Heart left ventricle (tissue), 16 donors: ENCODE measurements around the gene ABHD10. TPM values are rescaled to one million over a fixed set of nuclear protein-coding genes. Genes with fewer than 3 reads are reported as not detected.

Experiments
- ATAC-seq, 4 donors: fragments of 200-7000 bp; cut with Tn5 transposase; one replicate each; pipeline ENCODE4 v1.9.1; 2020 to 2022; ENCODE audit warnings: moderate library complexity in 4 of 4, mild to moderate bottlenecking in 3 of 4, moderate number of reproducible peaks in 1 of 4
- DNase-seq, 5 donors: peaks; one replicate each; pipeline ENCODE4 v3.0.0-alpha.2; 2020
- H3K27ac ChIP-seq, 12 donors: fragments of 200-600 bp; sonication (generic) in 4 of 12; one replicate each; pipeline versions ENCODE4 v1.5.0 to v1.8.0; 2016 to 2022; ENCODE audit warnings: mild to moderate bottlenecking in 2 of 12
- H3K27me3 ChIP-seq, 9 donors: fragments of 200-600 bp; sonication (generic) in 2 of 9; one replicate each; pipeline versions ENCODE4 v1.5.1 to v1.8.0; 2016 to 2022; ENCODE audit warnings: mild to moderate bottlenecking in 3 of 9
- H3K36me3 ChIP-seq, 9 donors: fragments of 200-600 bp; sonication (generic) in 2 of 9; one replicate each; pipeline versions ENCODE4 v1.5.0 to v1.8.0; 2018 to 2022; ENCODE audit warnings: mild to moderate bottlenecking in 2 of 9
- H3K4me1 ChIP-seq, 12 donors: fragments of 200-600 bp; sonication (generic) in 4 of 12; one replicate each; pipeline versions ENCODE4 v1.5.0 to v1.8.0; 2016 to 2022; ENCODE audit warnings: mild to moderate bottlenecking in 3 of 12
- H3K4me3 ChIP-seq, 12 donors: fragments of 200-600 bp; sonication (generic) in 4 of 12; one replicate each; pipeline versions ENCODE4 v1.5.0 to v1.8.0; 2017 to 2022; ENCODE audit warnings: mild to moderate bottlenecking in 9 of 12, moderate library complexity in 4 of 12
- H3K9me3 ChIP-seq, 12 donors: fragments of 200-600 bp; sonication (generic) in 4 of 12; one replicate each; pipeline versions ENCODE4 v1.5.0 to v1.8.0; 2016 to 2022; ENCODE audit warnings: mild to moderate bottlenecking in 1 of 12
- POLR2A ChIP-seq, 2 donors: fragments of 450-650 bp; IDR thresholded peaks; one replicate each; pipeline ENCODE4 v1.6.1; 2017; ENCODE audit warnings: antibody characterized with exemption in 2 of 2, mild to moderate bottlenecking in 2 of 2, moderate library complexity in 2 of 2
- WGBS, 4 donors: extraction: QIAGEN DNeasy Blood & Tissue Kit in 2 of 4; methylation state at CpG; one replicate each; pipeline versions ENCODE4 v1.1.5 to v1.1.7; 2013 to 2018; 5-methylcytosine and 5-hydroxymethylcytosine counted together
- intact Hi-C, 10 donors: fragments of 100-400 bp; cut with DNase I; formaldehyde crosslinking; loops; one replicate each; pipeline versions ENCODE4 v1.11.1 to v1.14.2; 2022
- polyA plus RNA-seq, 2 donors: library from polyadenylated mRNA; stranded (reverse); fragments of 200-250 nt; gene quantifications; one replicate each; pipeline ENCODE4 v1.2.3, GENCODE V29; 2013
- total RNA-seq, 9 donors: library from RNA; depleted of rRNA in 2 of 9; stranded (reverse); fragments of >200 nt in 2 of 9; fragmentation: NEBNext Ultra II Directional in 3 of 9; extraction: Animal tissue kit (Norgen Biotek cat#: 25700) in 3 of 9; gene quantifications; one replicate each; pipeline versions ENCODE4 v1.1.0 to v1.2.4, GENCODE V29; 2016 to 2023
- TF ChIP-seq, protein P1 (sequence below), 12 donors: fragments of 200-600 bp; sonication (generic) in 4 of 12; IDR thresholded peaks; one replicate each; pipeline versions ENCODE4 v1.5.0 to v1.8.0; 2018 to 2022; ENCODE audit warnings: antibody characterized with exemption in 12 of 12, mild to moderate bottlenecking in 5 of 12
- donor health status: ischemic (EF 13 %, LVEDD 7.1; RV severe dilation, severe dysfunction).
- donor health status: healthy with polysubstance abuse.
- donor health status: DM: no; HTN: yes; CAD: no.
- donor health status: DM: no; HTN: no; CAD: no.
- donor health status: ischemic (EF 25% LVEDD 6.9; RV normal size, moderate dysfunction).
- donor health status: ischemic (EF 25% LVEDD 5.7; RV mildly dilated, moderate dysfunction).
- donor health status: healthy.
- donor health status: DM: yes; HTN: yes; CAD: no.
- donor health status: ischemic (EF 35%, LVEDD 5.7; RV mildly dilated, moderate dysfunction).
- donor health status: nonischemic (EF 11% LVEDD 7.7; RV severe dilation, severe dysfunction).
- donor health status: DM: yes; HTN: yes; CAD: no.
- donor health status: PGD.
- donor health status: ischemic (EF 29% LVEDD 5.4; RV normal size, mild dysfunction).
- donor health status: nonischemic (EF 23%, LVEDD 6.1; RV moderate dilation, normal function).

Gene ABHD10
- total and polyA plus RNA-seq, 11 donors: 13.5 to 50.1 (median 40.0) TPM

DNA sequence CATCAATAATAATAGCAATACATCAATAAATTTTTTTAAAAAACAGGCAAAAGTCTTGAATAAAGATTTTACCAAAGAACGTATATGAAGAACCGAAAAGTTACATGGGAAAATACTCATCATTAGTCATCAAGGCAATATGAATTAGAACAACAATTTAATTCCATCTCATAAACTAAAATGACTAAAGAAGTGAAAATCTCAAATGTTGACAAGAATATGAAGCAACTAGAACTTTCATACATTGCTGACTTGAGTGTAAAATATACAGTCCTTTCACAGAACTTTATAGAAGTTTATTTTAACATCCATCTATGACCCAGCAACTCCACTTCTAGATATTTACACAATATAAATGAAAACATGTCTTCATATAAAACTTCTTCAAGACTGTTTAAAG is 35.3 kb upstream of the ABHD10 start:
- peaks cover 0 to 100% (median 53%) of the 10 kb centered on the region in 9 donors for H3K36me3 ChIP-seq
- intact Hi-C loops: no loop called here
- no peaks in the 10 kb centered on the region for H3K9me3 ChIP-seq
- 90 to 96% (median 95%) methylated on average over 2 of the region's 2 CpGs for WGBS, 4 donors
- peaks cover 0 to 6% (median 0%) of the 10 kb centered on the region in 12 donors for H3K4me1 ChIP-seq
- H3K27ac ChIP-seq: no peak overlapping the region
- no peak for TF ChIP-seq POLR2A (IDR thresholded peaks at IDR 0.05)
- TF ChIP-seq, protein P1, sequence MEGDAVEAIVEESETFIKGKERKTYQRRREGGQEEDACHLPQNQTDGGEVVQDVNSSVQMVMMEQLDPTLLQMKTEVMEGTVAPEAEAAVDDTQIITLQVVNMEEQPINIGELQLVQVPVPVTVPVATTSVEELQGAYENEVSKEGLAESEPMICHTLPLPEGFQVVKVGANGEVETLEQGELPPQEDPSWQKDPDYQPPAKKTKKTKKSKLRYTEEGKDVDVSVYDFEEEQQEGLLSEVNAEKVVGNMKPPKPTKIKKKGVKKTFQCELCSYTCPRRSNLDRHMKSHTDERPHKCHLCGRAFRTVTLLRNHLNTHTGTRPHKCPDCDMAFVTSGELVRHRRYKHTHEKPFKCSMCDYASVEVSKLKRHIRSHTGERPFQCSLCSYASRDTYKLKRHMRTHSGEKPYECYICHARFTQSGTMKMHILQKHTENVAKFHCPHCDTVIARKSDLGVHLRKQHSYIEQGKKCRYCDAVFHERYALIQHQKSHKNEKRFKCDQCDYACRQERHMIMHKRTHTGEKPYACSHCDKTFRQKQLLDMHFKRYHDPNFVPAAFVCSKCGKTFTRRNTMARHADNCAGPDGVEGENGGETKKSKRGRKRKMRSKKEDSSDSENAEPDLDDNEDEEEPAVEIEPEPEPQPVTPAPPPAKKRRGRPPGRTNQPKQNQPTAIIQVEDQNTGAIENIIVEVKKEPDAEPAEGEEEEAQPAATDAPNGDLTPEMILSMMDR (IDR thresholded peaks at IDR 0.05): no peak
- no peak overlapping the region for H3K4me3 ChIP-seq
- no peaks in the 10 kb centered on the region for H3K27me3 ChIP-seq
- no peak for DNase-seq
- ATAC-seq: no peak

DNA sequence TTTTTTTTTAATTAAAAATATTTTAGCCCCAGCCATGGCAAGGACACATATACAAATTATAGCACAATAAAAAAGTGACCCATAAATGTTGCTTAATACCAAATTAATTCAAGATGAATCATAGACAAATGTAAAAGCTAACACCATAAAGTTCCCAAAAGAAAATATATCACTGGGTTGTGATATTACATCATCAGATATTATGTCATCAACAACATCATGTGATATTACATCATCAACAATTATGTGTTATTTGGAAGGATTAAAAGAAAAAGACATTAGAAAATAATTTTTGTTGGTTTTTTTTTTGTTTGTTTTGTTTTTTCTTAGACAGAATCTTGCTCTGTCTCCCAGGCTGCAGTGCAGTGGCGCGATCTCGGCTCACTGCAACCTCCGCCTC is 34.5 kb upstream of the ABHD10 start:
- DNase-seq (no peak), ATAC-seq (no peak)
- peaks cover 0 to 100% (median 49%) of the 10 kb centered on the region in 9 donors for H3K36me3 ChIP-seq
- no peak overlapping the region for H3K4me3 ChIP-seq
- 87 to 99% (median 96%) methylated on average over 4 of the region's 4 CpGs for WGBS, 4 donors
- intact Hi-C loops: no loop called here
- TF ChIP-seq, protein P1 (IDR thresholded peaks at IDR 0.05): no peak
- no peak for TF ChIP-seq POLR2A (IDR thresholded peaks at IDR 0.05)
- H3K4me1 ChIP-seq: peaks cover 0 to 6% (median 0%) of the 10 kb centered on the region in 12 donors
- no peaks in the 10 kb centered on the region for H3K27me3 ChIP-seq
- no peak overlapping the region for H3K27ac ChIP-seq
- no peaks in the 10 kb centered on the region for H3K9me3 ChIP-seq

DNA sequence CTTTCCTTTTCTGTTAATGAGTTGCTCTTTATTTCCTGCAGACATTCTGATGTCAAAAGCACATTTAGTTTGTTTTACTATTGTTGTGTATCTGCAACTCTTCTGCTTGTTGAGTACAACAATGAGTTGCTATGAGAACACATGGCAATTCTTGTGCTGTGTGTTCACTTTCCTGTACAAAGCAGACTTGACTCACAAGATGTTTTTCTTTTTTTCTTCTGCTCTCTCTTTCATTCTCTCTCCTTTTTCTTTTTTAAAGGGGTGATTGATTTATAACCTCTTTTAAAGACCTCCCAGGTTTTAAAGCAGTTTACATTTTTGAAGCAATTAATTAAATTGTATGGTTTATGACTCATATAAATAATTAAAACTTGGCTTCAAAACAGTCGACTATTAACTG is 31.6 kb upstream of the ABHD10 start:
- peaks cover 0 to 6% (median 0%) of the 10 kb centered on the region in 12 donors for H3K4me1 ChIP-seq
- no peak for DNase-seq
- H3K27me3 ChIP-seq: no peaks in the 10 kb centered on the region
- 73 to 83% (median 78%) methylated on average over 1 of the region's 1 CpG for WGBS, 4 donors
- no peaks in the 10 kb centered on the region for H3K9me3 ChIP-seq
- no peak overlapping the region for H3K4me3 ChIP-seq
- intact Hi-C loops: no loop called here
- H3K27ac ChIP-seq: no peak overlapping the region
- peaks cover 0 to 100% (median 24%) of the 10 kb centered on the region in 9 donors for H3K36me3 ChIP-seq
- ATAC-seq: no peak
- no peak for TF ChIP-seq POLR2A (IDR thresholded peaks at IDR 0.05)
- TF ChIP-seq, protein P1 (IDR thresholded peaks at IDR 0.05): no peak

DNA sequence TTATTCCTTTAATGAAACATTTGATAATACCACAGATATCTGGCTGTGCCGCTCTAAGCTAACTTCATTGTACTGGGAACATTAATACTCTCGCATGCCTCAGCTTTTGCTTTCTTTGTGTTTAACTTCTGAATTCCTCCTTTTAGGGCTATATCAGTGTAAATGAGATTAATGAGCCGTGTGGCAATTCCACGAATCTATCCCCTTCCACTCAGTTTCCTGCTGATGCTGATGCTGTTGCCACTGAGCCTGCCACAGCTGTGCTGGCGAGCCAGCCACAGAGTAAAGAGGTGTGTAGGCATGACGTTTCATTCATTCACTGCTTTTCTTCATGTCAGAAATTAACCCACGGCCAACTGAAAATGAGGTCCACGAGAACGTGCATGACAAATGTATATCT is 30.0 kb upstream of the ABHD10 start:
- ATAC-seq: no peak
- 87 to 90% (median 87%) methylated on average over 9 of the region's 9 CpGs for WGBS, 4 donors
- peaks cover 0 to 100% (median 26%) of the 10 kb centered on the region in 9 donors for H3K36me3 ChIP-seq

More for the DNA sequence above, 30.0 kb upstream of the ABHD10 start:
- no peaks in the 10 kb centered on the region for H3K27me3 ChIP-seq
- intact Hi-C loops: no loop called here
- TF ChIP-seq, protein P1 (IDR thresholded peaks at IDR 0.05): no peak
- TF ChIP-seq POLR2A (IDR thresholded peaks at IDR 0.05): no peak
- no peak for DNase-seq
- no peaks in the 10 kb centered on the region for H3K9me3 ChIP-seq
- H3K4me1 ChIP-seq: peaks cover 0 to 10% (median 0%) of the 10 kb centered on the region in 12 donors
- no peak overlapping the region for H3K4me3 ChIP-seq
- H3K27ac ChIP-seq: no peak overlapping the region
